Astrocyte of the spinal cord (primary cell): ENCODE results near the gene SLC26A5.

Experiments
- DNase-seq: peaks from one replicate; pipeline ENCODE4 v3.0.0; 2011; ENCODE audit warnings: low read depth, low spot score
- H3K4me3 ChIP-seq: 2 replicates; pipeline ENCODE4 v1.5.1; 2011; ENCODE audit warnings: low read depth, mild to moderate bottlenecking, low read length, moderate library complexity
- in situ Hi-C: cut with HindIII; loops from 2 replicates; pipeline ENCODE4 v1.10.0; 2017; ENCODE audit warnings: low sequenced_read_pairs
- TF ChIP-seq, protein P1 (sequence below): IDR thresholded peaks from 2 replicates; pipeline ENCODE4 v1.5.1; 2012; ENCODE audit warnings: low read depth, mild to moderate bottlenecking, low read length, inconsistent platforms

SLC26A5 gene

DNA sequence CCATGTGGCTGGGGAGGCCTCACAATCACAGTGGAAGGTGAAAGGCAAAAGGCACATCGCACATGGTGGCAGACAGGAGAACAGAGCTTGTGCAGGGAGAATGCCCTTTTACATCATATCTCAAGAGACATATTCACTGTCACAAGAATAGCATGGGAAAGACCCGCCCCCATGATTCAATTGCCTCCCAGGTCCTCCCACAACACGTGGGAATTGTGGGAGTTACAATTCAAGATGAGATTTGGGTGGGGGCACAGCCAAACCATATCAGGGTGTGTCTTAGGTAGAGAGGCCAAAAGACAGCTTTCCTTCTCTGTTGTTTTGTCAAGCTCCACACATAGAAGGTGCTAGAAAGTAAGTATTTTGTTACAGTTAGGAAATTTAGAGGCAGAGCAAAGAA, 20.8 kb upstream of the SLC26A5 start:
- no peak overlapping the region for H3K4me3 ChIP-seq
- in situ Hi-C loops = no loop called here
- DNase-seq = no peak
- TF ChIP-seq, protein P1, sequence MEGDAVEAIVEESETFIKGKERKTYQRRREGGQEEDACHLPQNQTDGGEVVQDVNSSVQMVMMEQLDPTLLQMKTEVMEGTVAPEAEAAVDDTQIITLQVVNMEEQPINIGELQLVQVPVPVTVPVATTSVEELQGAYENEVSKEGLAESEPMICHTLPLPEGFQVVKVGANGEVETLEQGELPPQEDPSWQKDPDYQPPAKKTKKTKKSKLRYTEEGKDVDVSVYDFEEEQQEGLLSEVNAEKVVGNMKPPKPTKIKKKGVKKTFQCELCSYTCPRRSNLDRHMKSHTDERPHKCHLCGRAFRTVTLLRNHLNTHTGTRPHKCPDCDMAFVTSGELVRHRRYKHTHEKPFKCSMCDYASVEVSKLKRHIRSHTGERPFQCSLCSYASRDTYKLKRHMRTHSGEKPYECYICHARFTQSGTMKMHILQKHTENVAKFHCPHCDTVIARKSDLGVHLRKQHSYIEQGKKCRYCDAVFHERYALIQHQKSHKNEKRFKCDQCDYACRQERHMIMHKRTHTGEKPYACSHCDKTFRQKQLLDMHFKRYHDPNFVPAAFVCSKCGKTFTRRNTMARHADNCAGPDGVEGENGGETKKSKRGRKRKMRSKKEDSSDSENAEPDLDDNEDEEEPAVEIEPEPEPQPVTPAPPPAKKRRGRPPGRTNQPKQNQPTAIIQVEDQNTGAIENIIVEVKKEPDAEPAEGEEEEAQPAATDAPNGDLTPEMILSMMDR = no peak

DNA sequence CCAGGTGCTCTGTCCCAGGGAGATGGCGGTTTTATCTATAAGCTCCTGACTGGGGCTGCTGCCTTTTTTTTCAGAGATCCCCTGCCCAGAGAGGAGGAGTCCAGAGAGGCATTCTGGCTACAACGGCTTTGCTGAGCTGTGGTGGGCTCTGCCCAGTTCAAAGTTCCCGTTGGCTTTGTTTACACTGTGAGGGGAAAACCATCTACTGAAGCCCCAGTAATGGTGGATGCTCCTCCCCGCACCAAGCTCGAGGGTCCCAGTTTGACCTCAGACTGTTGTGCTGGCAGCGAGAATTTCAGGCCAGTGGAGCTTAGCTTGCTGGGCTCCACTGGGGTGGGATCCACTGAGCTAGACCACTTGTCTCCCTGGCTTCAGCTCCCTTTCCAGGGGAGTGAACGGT, 16.4 kb upstream of the SLC26A5 start:
- TF ChIP-seq, protein P1 = no peak
- no peak for DNase-seq
- in situ Hi-C loops = no loop called here
- no peak overlapping the region for H3K4me3 ChIP-seq

DNA sequence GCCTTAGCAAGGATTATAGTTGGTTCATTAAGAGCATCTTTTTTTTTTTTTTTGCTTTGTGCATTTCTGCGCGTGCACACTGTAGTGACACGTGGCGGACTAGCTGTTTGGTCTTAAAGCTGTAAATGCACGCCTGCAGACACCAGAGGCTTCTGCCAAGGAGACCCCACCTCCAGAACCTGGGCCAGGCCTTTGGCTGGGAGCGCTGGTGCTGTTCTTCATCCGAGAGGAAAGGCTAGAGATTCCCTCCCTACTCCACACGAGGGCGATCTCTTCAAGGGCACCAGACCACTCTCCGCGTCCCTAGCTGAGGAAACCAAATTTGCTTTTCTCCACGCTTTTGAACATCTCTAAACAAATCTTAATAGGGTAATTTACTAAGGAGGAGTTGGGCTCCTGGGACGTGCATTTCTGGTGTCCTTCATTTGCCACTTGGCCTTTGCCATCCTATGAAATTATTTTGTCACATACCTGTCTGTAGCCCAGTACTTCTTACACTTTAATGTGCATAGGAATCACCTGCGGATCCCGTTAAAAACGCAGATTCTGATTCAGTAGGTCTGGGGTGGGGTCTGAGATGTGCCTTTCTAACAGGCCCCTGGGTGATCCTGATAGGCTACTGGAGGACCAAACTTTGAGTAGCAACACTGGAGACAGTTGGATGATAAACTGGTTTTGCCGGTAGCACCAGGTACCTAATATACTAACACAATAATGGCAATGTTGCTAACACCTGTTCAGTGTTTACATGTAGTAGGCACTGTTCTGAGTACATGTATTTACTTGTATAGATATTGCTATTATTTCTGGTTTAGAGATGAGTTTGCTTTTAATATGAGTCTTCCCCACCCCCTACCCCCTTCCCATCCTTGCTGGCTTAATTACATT, 1.3 kb upstream of the SLC26A5 start:
- peak; percentile 36 for DNase-seq
- TF ChIP-seq, protein P1 = peak; percentile 88
- in situ Hi-C loops = no loop called here
- H3K4me3 ChIP-seq = no peak overlapping the region

DNA sequence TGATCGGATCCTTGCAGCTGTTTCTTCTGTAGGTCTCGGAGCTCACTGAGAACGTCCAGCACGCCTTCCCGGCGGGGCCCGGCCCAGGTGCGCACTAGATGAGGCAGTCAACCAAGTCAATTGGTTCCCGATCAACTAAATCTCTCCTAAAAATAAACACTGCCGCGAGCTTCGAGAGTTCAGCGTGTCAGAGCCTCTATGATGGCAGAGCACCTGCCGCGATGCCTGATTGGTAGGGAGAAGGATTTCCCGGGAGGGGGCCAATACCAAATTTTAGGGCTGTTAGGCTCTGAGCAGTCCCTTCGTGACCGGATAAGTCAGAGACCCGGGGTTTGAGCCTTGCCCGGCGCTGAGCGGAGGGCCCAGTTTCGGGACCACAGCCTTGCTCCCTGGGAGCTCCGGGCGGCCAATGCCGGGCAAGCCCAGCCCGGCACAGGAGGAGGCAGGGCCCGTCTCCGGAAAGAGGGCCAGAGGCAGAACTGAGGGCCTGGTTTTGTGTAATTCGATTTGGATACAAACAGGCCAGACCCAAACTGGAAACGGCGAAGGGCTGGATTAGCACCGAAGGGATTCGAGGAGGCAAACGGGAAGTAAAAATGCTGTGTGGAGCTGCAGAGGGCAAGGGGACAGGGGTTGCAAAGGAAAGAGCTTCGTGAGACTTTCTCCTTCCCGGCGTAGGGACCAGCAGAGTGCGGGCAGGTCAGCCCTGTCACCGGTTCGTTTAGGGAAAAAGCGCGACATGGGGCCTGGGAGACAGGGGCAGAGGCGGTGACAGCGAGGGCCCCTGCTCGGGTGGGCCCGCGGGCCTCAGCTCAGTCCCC, 569 bp downstream of the SLC26A5 start:
- peak overlapping the region; percentile 2 for H3K4me3 ChIP-seq
- DNase-seq = no peak
- in situ Hi-C loops = no loop called here
- TF ChIP-seq, protein P1 = no peak

DNA sequence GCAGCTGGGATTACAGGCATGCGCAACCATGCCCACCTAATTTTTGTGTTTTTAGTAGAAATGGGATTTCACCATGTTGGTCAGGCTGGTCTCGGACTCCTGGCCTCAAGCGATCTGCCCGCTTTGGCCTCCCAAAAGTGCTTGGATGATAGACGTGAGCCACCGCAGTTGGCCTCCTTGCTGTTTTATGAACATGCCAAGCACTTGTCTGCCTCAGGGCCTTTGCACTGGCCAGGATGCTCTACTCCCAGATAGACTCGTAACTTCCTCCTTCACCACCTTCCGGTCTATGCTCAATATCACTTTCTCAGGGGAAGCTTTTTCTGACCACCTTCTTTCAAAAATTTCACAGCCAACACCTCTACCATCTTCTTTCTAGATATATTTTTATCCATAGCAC, 6.3 kb downstream of the SLC26A5 start:
- in situ Hi-C loops = no loop called here
- no peak for DNase-seq
- no peak overlapping the region for H3K4me3 ChIP-seq
- TF ChIP-seq, protein P1 = no peak

DNA sequence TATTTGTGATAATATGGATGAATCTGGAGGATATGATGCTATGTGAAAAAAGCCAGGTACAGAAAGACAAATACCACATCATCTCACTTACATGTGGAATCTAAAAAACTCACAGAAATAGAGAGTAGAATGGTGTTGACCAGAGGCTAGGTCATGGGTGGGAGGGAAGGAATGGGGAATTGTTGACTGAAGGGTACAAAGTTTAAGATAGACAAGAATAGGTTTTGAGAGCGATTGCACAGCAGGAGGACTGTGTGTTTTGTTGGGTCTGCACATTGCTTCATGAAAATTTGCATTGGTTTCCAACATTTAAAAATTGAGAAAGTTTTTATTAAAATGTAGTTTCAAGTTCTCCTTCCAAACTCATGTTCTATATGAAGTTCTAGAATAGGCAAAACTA, 8.4 kb downstream of the SLC26A5 start:
- no peak overlapping the region for H3K4me3 ChIP-seq
- in situ Hi-C loops = no loop called here
- DNase-seq = no peak
- TF ChIP-seq, protein P1 = no peak
